Measurements from ENCODE around the gene POPDC2. TPM values are rescaled to one million over a fixed set of nuclear protein-coding genes. Genes with fewer than 3 reads are reported as not detected.

POPDC2 gene, protein sequence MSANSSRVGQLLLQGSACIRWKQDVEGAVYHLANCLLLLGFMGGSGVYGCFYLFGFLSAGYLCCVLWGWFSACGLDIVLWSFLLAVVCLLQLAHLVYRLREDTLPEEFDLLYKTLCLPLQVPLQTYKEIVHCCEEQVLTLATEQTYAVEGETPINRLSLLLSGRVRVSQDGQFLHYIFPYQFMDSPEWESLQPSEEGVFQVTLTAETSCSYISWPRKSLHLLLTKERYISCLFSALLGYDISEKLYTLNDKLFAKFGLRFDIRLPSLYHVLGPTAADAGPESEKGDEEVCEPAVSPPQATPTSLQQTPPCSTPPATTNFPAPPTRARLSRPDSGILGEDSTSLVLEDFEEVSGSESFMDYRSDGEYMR
- 100 to 1,000 TPM; 103 to 205 (median 149) TPM for total RNA-seq
- polyA plus RNA-seq = 100 to 1,000 TPM in 1 of 3 donors, 10 to 100 TPM in 2; 30.7 to 140 (median 75.8) TPM
- long read RNA-seq, donor 1, transcript POPDC2-201 (4 exons, 1,679 nt) = minor isoform, 5 of 43 reads
- long read RNA-seq, donor 1, transcript POPDC2-208 (4 exons, 1,837 nt) = major isoform, 20 of 43 reads
- long read RNA-seq, donor 1, partial matches to known transcripts = 12 of 43 reads
- long read RNA-seq, donor 1, other reads (novel, unspliced or antisense) = 5 of 43 reads
- long read RNA-seq, donor 2, transcript POPDC2-208 (4 exons, 1,837 nt) = major isoform, 30 of 92 reads
- long read RNA-seq, donor 2, transcript POPDC2-201 (4 exons, 1,679 nt) = minor isoform, 9 of 92 reads
- long read RNA-seq, donor 2, partial matches to known transcripts = 32 of 92 reads
- long read RNA-seq, donor 2, other reads (novel, unspliced or antisense) = 19 of 92 reads

DNA sequence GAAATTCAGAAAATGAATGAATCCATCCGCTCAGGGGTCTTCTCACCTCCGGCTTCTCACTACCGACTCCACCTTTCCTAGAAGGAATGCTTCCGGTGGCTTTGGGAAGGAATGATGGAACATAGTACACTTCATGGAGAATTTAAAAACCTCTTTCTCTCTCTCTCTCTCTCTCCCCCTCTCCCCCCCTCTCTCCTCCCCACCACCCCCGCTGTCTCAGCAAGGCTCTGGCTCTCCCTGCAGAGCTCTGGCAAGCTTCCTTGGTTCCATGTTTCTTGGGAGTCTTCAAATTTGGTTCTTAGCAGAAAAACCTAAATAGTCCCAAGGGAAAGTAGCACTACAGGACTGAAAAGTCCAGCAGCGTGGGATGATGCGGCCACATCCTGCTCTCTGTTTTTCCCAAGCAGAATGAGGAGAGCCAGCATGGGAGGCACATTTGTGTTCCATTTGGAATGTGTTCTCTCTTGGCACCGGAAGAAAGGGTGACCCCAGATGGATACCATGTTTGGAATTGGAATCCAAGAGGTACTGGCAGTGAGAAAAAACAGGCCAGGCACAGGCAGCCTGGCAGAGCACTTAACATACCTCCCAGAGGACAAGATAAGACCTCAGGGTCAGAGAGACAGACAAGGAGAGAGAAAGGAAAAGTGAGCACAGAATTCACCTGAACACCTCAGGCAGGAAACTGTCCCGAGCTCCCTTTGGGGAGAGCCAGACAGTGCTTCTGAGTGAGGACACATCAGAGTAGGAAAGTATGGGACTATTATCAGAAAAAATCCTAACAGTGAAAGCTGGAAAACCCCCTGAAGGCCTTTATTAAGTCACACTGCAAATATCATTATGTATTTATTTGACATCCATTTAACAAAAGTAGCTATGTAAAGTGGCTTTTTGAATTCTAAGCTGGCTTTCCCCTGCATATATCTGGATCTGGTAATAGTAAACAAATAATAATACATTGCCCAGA, at the start of gene POPDC2:
TSS of gene POPDC2 (minus strand) at position 116 of the 967 bp plus-strand sequence. CDS start 166 bp downstream, outside the sequence.
- Histone ChIP-seq H3K4me1 (peaks cover 57% of the 10 kb centered on the region), H3K27ac (peak within 1 kb of the TSS; percentile 97), H3K36me3 (ENCODE audit: insufficient read depth in 1 of 2, low read depth in 1 of 2) (peaks cover 3 to 22% of the 10 kb centered on the region in 2 donors), H3K9me3 (no peaks in the 10 kb centered on the region), H3K4me3 (peak within 1 kb of the TSS; percentile 71), H3K27me3 (ENCODE audit: insufficient read depth in 3 of 3, low read length in 2 of 3) (no peaks in the 10 kb centered on the region)
- WGBS, 3 donors = 23 to 37% (median 30%) methylated on average over 8 to 9 of the region's 9 CpGs
- ATAC-seq (peak; percentile 44 to 52 (median 50)), DNase-seq (peak in 1 of 2 donors; percentile 52)
- intact Hi-C loops (cut with DNase I) = no loop called here
- TF ChIP-seq CTCF (IDR thresholded peaks at IDR 0.05) = no peak

GRCh38 chr3:119703820-119704531, 43.6 kb upstream of the POPDC2 start:
- Histone ChIP-seq H3K27me3 (ENCODE audit: insufficient read depth in 3 of 3, low read length in 2 of 3) (no peaks in the 10 kb centered on the region), H3K4me1 (peaks cover 12% of the 10 kb centered on the region), H3K36me3 (ENCODE audit: insufficient read depth in 1 of 2, low read depth in 1 of 2) (no peaks in the 10 kb centered on the region), H3K27ac (no peak overlapping the region), H3K9me3 (no peaks in the 10 kb centered on the region), H3K4me3 (peak overlapping the region; percentile 68)
- WGBS, 3 donors = 58 to 70% (median 65%) methylated on average over 8 of the region's 8 CpGs
- ATAC-seq (no peak), DNase-seq (no peak)
- TF ChIP-seq CTCF (IDR thresholded peaks at IDR 0.05) = no peak
- intact Hi-C loops (cut with DNase I) = no loop called here

DNA sequence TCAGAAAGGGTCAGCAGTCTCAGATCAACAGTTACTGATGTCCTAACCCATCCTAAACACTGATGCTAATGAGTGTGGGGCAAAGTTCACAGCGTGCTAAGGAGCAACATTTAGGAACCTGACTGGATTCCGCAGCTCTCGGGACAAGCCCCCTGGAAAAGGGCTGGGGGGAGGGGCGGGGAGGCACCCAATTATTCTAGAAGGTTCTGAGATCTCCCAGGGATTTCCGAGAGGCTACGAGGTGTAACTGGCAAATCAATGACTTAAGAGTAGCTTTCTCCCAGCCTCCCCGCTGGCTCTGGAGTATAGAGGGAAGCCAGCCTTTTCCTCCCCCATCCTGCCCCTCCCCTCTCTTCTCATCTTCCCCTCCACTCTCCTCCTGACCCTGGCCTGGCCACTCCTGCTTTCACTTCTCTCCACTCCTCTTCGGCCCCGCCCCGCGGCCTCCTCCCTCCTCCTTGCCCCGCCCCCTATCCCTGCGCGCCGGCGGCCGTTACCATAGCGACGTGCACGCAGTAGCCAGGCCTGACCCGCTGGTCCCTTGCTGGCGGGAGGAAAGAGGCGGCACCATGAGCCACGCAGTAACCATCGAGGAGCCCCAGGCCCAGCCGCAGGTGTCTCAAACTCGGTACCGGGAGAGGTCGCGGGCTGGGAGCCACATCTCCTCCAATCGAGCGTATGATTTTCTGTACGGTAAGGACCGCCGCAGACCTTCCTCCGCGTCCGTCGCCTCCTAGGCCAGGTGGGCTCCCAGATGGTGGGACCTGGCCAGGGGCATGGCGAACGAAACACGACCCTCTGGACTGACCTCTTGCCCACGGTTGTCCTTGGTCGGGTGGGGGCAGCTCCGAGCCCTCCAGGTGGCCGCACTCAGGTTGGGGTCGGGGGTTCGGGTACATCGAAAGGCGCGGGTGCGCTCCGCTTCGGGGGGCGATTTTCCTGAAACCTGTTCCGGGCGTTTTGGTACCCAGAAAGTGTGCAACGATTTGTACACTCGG, 42.4 kb upstream of the POPDC2 start, which contains the start of gene CFAP91:
TSS of gene CFAP91 (plus strand) at position 493 of the 998 bp plus-strand sequence. CDS start at position 570, 77 bp downstream.
- no peaks in the 10 kb centered on the region for H3K27me3 ChIP-seq (ENCODE audit: insufficient read depth in 3 of 3, low read length in 2 of 3)
- H3K4me3 ChIP-seq = peak within 1 kb of the TSS; percentile 68
- WGBS, 3 donors = 6 to 7% (median 7%) methylated on average over 58 to 59 of the region's 59 CpGs
- DNase-seq (peak; percentile 96 to 98), ATAC-seq (peak; percentile 98 to 100 (median 100))
- H3K9me3 ChIP-seq = no peaks in the 10 kb centered on the region
- H3K27ac ChIP-seq = no peak within 1 kb of the TSS
- no peak for TF ChIP-seq CTCF (IDR thresholded peaks at IDR 0.05)
- no peaks in the 10 kb centered on the region for H3K36me3 ChIP-seq (ENCODE audit: insufficient read depth in 1 of 2, low read depth in 1 of 2)
- peaks cover 12% of the 10 kb centered on the region for H3K4me1 ChIP-seq
- intact Hi-C loops (cut with DNase I) = no loop called here
